Esophagus muscularis mucosa (tissue), 4 donors: ENCODE measurements around the gene MED10. TPM values are rescaled to one million over a fixed set of nuclear protein-coding genes. Genes with fewer than 3 reads are reported as not detected.

Source experiments
- DNase-seq: peaks from one replicate; pipeline ENCODE4 v3.0.0-alpha.2; 2017; ENCODE audit errors: extremely low spot score
- H3K27ac ChIP-seq, 4 donors: fragments of 200-600 bp; sonication (generic); replicated peaks in 1 of 4; 1 replicate in 3 of 4; 2 replicates in 1 of 4; pipeline ENCODE4 v1.5.1; 2016 to 2019; ENCODE audit warnings: mild to moderate bottlenecking in 1 of 4
- H3K27me3 ChIP-seq, 4 donors: fragments of 200-600 bp; sonication (generic); one replicate each; pipeline versions ENCODE4 v1.5.1 to v1.6.0; 2016 to 2019
- H3K36me3 ChIP-seq, 4 donors: fragments of 200-600 bp; sonication (generic); one replicate each; pipeline ENCODE4 v1.5.1; 2016 to 2019
- H3K4me1 ChIP-seq, 4 donors: fragments of 200-600 bp; sonication (generic); one replicate each; pipeline ENCODE4 v1.5.1; 2016 to 2019
- H3K4me3 ChIP-seq, 4 donors: fragments of 200-600 bp; sonication (generic); 1 replicate in 2 of 4; 2 replicates in 2 of 4; pipeline ENCODE4 v1.5.1; 2016 to 2019; ENCODE audit warnings: mild to moderate bottlenecking in 4 of 4, moderate library complexity in 1 of 4
- H3K9me3 ChIP-seq, 4 donors: fragments of 200-600 bp; sonication (generic); 1 replicate in 3 of 4; 2 replicates in 1 of 4; pipeline ENCODE4 v1.5.1; 2016 to 2019
- EP300 ChIP-seq: sonication (generic); formaldehyde crosslinking; IDR thresholded peaks from one replicate; pipeline ENCODE4 v1.6.1; 2017; ENCODE audit warnings: antibody characterized with exemption
- POLR2A ChIP-seq: fragments of 450-650 bp; IDR thresholded peaks from one replicate; pipeline ENCODE4 v1.6.1; 2017; ENCODE audit warnings: antibody characterized with exemption, moderate library complexity, mild to moderate bottlenecking, low read depth
- POLR2AphosphoS5 ChIP-seq, 2 donors: sonication (generic); formaldehyde crosslinking; IDR thresholded peaks; one replicate each; pipeline ENCODE4 v1.6.1; 2017; ENCODE audit warnings: antibody characterized with exemption in 2 of 2
- WGBS: methylation state at CpG from one replicate; pipeline ENCODE4 v1.1.5; 2018; 5-methylcytosine and 5-hydroxymethylcytosine counted together
- intact Hi-C: fragments of 100-400 bp; cut with DNase I; formaldehyde crosslinking; loops from one replicate; pipeline ENCODE4 v1.15.1; 2023
- total RNA-seq, 4 donors: library from RNA; depleted of rRNA; stranded (reverse); fragments of >200 nt; gene quantifications; one replicate each; pipeline versions ENCODE4 v1.1.0 to v1.2.1, GENCODE V29; 2016
- TF ChIP-seq, protein P1 (sequence below), 3 experiments: fragments of 200-600 bp in 2 of 3; fragments of 450-650 bp in 1 of 3; sonication (generic) in 2 of 3; IDR thresholded peaks; one replicate each; pipeline ENCODE4 v1.5.1; 2017 to 2019; ENCODE audit warnings: antibody characterized with exemption in 3 of 3, mild to moderate bottlenecking in 2 of 3, moderate library complexity in 1 of 3

MED10 gene
- total RNA-seq, 4 donors from 2014 or later = 29.9 to 47.2 (median 35.2) TPM

DNA sequence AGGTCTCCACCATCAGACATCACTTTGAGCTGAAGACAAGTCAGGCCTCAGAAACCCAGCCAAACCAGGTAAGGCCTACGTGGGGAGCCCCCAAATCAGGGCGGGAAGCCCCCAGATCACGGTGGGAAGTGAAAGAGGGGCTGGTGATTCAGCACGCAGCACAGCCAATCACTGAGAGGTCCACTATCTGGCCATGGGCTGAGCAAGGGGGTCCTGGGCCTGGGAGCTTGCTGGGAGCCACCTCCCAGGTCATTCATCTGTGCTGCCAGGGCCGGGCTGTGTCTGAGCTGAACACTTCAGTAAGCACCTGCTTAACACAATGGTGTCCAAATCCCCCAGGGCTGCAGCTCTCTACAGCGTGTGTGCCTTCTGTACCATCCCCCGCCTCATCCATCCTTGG lies 15.5 kb downstream of the MED10 start:
- no peak for DNase-seq
- Histone ChIP-seq H3K4me1 (no peaks in the 10 kb centered on the region), H3K27ac (no peak overlapping the region), H3K36me3 (peaks cover 17 to 61% (median 26%) of the 10 kb centered on the region in 4 donors), H3K4me3 (no peak overlapping the region), H3K9me3 (no peaks in the 10 kb centered on the region), H3K27me3 (no peaks in the 10 kb centered on the region)
- intact Hi-C loops = no loop called here
- TF ChIP-seq POLR2A = no peak
- TF ChIP-seq, protein P1, sequence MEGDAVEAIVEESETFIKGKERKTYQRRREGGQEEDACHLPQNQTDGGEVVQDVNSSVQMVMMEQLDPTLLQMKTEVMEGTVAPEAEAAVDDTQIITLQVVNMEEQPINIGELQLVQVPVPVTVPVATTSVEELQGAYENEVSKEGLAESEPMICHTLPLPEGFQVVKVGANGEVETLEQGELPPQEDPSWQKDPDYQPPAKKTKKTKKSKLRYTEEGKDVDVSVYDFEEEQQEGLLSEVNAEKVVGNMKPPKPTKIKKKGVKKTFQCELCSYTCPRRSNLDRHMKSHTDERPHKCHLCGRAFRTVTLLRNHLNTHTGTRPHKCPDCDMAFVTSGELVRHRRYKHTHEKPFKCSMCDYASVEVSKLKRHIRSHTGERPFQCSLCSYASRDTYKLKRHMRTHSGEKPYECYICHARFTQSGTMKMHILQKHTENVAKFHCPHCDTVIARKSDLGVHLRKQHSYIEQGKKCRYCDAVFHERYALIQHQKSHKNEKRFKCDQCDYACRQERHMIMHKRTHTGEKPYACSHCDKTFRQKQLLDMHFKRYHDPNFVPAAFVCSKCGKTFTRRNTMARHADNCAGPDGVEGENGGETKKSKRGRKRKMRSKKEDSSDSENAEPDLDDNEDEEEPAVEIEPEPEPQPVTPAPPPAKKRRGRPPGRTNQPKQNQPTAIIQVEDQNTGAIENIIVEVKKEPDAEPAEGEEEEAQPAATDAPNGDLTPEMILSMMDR (IDR thresholded peaks at IDR 0.05) = no peak
- no peak for TF ChIP-seq EP300
- no peak for TF ChIP-seq POLR2AphosphoS5 (IDR thresholded peaks at IDR 0.05)
- 95% methylated on average over 7 of the region's 7 CpGs for WGBS

DNA sequence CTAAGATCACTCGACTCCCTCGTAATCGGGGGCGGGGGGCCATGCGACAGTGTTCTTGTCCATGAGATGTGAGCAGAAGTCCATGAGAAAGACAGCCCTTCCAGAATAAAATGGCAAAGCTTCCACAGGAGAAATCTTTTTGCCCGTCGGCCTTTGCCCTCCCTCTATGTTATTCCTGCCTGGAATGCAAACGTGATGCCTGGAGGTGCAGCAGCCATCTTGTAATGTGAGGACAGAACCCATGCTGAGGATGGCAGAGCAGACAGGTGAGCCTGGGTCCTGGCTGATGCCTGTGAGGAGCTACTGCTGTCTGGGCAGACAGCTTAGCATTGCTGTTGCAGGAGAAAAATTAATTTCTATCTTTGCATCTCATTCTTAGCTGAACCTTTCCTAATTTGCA lies 17.2 kb downstream of the MED10 start:
- intact Hi-C loops = no loop called here
- H3K9me3 ChIP-seq = no peaks in the 10 kb centered on the region
- H3K27ac ChIP-seq = no peak overlapping the region
- TF ChIP-seq POLR2A (no peak), EP300 (no peak), POLR2AphosphoS5 (IDR thresholded peaks at IDR 0.05) (no peak)
- TF ChIP-seq, protein P1 (IDR thresholded peaks at IDR 0.05) = no peak
- DNase-seq = no peak
- WGBS = 86% methylated on average over 8 of the region's 8 CpGs
- H3K36me3 ChIP-seq = peaks cover 18 to 60% (median 27%) of the 10 kb centered on the region in 4 donors
- H3K4me3 ChIP-seq = no peak overlapping the region
- H3K4me1 ChIP-seq = no peaks in the 10 kb centered on the region
- H3K27me3 ChIP-seq = no peaks in the 10 kb centered on the region

DNA sequence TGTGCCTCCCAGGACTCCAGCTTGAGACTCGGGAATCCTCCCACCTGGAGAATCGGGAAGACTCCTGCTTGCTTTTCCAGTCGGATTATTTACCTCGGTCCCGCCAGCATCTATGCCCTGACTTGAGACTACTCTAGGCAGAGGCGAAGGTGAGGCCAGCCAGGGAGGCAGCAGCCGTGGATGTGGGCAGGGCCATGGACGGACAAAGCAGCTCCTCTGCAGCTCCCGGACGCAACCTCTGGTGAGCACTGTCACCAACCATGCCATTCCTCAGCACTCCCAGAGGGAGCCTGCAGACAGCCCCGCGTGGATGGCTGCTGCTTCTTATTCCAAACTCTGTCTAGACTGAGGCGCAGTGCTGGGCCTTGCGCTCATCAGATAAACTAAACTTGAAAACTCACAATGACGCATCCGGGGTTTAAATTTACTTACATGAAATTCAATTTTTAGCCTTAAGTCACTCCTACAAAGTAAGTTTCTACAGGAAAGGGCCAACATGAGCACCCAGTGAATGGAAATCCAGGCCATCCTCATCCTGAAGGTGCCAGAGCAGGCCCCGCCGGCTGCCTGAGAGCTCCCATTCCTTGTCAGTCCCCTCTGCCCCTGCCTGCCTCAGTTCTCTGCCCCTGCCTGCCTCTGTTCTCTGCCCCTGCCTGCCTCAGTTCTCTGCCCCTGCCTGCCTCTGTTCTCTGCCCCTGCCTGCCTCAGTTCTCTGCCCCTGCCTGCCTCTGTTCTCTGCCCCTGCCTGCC lies 17.8 kb downstream of the MED10 start:
- TF ChIP-seq, protein P1 (IDR thresholded peaks at IDR 0.05) = no peak
- TF ChIP-seq POLR2A (no peak), POLR2AphosphoS5 (IDR thresholded peaks at IDR 0.05) (no peak), EP300 (no peak)
- no peaks in the 10 kb centered on the region for H3K27me3 ChIP-seq
- no peaks in the 10 kb centered on the region for H3K9me3 ChIP-seq
- intact Hi-C loops = no loop called here
- H3K27ac ChIP-seq = no peak overlapping the region
- no peak for DNase-seq
- H3K4me1 ChIP-seq = no peaks in the 10 kb centered on the region
- no peak overlapping the region for H3K4me3 ChIP-seq
- WGBS = 84% methylated on average over 17 of the region's 18 CpGs
- H3K36me3 ChIP-seq = peaks cover 18 to 56% (median 25%) of the 10 kb centered on the region in 4 donors

DNA sequence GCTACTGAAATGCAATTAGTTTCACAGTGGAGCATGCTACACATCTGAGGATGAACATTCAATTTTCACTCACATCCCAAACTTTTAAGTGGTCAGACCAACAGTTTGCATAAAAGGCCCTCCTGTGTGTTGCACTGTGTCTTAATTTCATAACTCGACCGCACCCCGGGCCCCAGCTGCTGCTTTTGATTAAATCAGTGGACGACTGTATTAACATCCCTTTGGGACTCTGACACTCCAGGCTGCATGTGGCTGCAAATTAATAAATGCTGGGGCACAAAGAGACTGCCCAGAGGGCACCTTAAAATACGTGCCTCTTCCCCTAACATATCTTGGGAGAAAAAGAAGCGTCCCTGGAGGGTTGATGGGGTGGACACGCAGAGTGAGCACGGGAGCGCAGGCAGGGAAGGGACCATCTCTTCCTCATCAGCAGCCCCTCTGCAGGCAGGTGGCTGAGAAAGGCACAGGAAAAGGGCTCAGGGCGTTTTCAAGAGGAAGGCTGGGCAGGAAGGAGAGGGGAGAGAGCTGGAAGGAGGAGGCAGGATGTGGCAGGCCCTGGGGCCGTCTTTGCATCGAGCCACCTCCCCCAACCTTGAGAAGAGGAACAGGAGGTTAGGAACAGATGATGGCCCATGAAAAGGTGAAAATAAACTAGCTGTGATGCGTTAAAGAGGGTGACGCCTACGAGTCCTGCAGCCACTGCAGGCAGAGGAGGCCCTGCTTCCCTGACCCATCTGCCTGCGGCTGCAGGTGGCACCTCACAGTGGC lies 18.6 kb downstream of the MED10 start:
- intact Hi-C loops = no loop called here
- Histone ChIP-seq H3K36me3 (peaks cover 18 to 51% (median 23%) of the 10 kb centered on the region in 4 donors), H3K27ac (no peak overlapping the region), H3K9me3 (no peaks in the 10 kb centered on the region), H3K4me3 (no peak overlapping the region), H3K27me3 (no peaks in the 10 kb centered on the region), H3K4me1 (no peaks in the 10 kb centered on the region)
- no peak for DNase-seq
- 61% methylated on average over 16 of the region's 16 CpGs for WGBS
- no peak for TF ChIP-seq POLR2AphosphoS5 (IDR thresholded peaks at IDR 0.05)
- TF ChIP-seq, protein P1 (IDR thresholded peaks at IDR 0.05) = no peak
- no peak for TF ChIP-seq EP300
- TF ChIP-seq POLR2A = no peak
